NCI-H69 (cell line): ENCODE results near the gene FKBP10.
"Not testable (repeated sequence)": the region's sequence is repeated elsewhere in the genome, so short reads cannot be mapped to it uniquely, and the experiment has no call there.

Source experiments
- DNase-seq: peaks from one replicate; lab custom pipeline; 2025; lab: John Stamatoyannopoulos, UW

The FKBP10 gene

DNA sequence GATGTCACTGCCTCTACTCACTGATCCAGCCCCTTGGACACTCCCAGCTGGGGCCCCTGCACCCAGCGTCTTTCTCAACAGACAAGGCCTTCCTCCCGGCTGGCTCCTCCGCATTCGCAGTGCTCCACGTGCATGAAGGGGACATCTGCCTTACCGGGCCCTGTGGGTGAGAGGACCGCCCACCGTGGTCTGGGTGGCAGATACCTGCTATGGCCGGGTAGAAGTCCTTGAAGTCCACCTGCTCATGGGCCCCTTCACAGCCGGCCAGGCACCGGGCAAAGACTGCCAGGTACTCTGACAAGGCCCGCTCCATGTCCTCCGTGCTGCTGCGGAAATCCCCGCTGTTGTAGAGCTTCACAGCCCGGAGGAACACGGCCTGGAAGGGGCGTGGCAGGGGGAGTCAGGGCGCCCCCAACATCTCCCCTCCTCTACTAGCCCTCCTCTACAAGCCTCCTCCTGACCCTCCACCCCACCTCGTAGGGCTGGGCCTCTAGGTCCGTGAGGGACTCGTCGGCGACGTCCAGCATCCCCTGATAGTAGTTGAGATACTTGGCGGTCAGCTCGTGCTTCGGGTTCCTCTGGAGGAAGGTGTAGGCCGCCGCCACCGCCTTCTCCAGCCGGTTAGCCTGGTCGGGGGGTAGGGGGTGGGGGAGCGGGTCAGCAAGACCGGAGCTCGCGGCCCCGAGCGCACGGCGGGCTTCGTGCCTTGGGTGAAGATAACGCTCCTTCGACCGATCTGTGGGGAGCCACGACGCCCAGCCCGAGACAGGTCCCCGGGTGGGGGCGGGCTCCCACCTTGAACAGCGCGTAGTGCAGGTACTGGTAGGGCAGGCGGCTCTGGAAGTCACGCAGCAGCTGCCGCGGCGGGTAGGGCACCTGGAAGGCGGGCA is 1.9 kb upstream of the FKBP10 start:
- DNase-seq = no peak

DNA sequence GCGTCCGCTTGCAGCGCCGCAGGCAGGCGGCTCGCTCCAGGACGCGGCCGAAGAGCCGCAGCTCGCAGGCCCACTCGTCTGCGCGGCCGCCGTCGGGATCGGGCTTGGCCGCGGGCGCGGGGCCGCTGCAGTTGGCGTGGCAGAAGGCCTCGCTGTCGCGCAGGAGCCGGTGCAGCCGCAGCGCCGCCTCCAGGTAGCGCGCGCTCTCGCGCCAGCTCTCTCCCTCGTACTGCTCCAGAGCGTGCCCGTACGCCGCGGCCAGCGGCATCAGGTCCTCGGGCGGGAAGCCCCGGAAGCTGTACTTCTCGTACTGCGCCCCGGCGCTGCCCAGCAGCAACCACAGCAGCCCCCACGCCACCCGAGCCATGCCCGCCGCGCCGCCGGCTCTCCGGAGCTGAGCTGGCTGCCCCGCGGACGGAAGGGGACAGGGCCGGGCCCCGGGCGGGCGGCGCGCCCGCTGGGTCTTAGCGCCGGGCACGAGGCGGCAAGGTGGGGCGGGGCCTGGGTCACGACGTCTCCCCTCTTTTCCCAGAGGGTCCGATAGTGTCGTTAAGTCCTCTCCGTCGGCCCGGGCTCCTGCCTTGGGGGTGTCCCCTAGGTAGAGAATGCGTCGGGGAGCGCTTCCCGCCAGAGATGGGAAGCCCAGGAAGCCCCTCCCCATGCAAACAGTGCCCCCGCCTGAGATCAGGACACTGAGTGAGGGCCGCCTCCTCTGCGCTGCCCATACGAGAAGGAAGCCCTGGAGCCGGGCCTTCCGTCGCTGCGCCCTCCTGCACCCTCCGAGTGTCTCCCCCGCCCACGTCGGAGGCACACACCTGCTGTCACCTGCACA is 1.0 kb upstream of the FKBP10 start, which contains the start of gene P3H4:
P3H4 (minus strand) TSS at position 401 of the 832 bp plus-strand sequence; CDS start at position 367, 34 bp downstream.
- peak; percentile 89 for DNase-seq

DNA sequence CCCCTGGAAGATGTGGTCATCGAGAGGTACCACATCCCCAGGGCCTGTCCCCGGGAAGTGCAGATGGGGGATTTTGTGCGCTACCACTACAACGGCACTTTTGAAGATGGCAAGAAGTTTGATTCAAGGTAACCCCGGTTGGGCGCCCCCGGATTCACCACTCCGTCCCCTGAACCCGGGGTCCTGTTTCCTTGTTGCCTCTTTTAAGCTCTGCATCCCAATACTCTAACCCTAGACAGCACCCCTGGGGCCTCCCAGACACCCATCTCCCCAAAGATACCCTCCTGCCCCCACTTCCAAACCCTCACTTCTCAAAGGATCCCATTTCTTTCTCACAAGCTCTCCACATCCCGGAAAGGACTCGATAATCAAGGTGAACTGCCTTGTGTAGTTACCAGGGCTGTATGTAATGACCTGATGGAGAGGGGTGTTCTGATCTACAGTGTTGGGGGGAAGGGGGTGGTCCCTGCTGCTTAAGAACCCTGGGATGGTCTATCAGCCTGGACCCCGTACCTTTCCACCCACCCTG is 412 bp downstream of the FKBP10 start:
- peak; percentile 27 for DNase-seq

GRCh38 chr17:41813699-41814124 is 908 bp downstream of the FKBP10 start:
- DNase-seq = no peak

DNA sequence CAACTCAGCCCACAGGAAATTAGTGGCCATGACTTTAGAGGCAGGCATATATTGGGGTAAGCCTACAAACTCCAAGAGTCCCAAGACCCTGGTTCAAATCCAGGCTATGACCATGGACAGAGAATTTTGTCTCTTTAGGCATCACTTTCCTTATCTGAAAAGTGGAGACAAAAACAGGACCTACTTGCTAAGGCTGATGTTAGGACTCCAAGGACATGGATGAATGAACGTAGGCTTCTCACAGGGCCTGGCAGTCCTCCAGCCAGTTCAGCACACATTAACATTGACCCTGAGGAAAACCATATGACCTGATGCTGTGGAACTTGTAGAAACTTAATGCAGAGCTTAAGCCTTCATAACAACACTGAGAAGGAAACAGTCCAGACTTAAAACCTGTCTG is 1.4 kb downstream of the FKBP10 start:
- DNase-seq = no peak

GRCh38 chr17:41816637-41817320 is 4.0 kb downstream of the FKBP10 start:
- DNase-seq = no peak

GRCh38 chr17:41818024-41818423 is 5.2 kb downstream of the FKBP10 start:
- no peak for DNase-seq

DNA sequence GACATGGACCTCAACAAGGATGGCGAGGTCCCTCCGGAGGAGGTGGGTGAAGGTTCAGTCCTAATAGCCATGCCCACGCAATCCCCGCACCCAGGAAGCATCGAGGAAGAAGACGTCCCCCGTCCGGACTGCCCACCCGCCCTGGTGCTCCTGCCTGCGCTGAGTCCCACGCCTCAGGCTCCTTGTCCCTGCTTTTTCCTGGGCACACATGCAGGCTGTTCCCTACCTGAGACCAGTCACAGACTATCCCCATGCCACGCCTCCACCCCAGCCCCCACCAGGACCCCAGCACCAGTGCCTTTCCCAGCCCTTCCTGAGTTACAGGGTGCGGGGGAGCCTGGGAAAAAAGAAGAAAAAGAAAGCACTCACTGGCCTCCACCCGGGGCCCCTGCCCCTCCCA is 9.0 kb downstream of the FKBP10 start:
- no peak for DNase-seq

- DNase-seq = no peak
These were observed 9.7 kb downstream of the FKBP10 start for GRCh38 chr17:41822216-41823140.

DNA sequence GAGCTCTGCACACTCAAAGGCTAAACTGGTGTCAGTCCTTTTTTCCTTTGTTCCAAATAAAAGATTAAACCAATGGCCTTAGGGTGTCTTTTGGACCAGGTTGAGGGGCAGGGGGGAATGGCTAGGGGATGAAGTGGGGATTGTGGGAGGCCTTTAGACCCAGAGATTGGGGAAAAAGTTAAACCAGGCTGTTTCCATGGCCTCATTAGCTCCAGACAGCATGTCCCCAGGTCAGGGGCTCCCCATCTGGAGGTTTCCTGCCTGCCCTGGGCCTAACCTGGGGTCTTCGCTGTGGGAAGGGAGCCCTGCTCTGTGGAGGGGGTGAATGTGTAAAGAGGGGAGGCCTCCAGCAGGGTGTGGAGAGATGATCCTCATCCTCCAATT is 10.3 kb downstream of the FKBP10 start:
- DNase-seq = no peak

DNA sequence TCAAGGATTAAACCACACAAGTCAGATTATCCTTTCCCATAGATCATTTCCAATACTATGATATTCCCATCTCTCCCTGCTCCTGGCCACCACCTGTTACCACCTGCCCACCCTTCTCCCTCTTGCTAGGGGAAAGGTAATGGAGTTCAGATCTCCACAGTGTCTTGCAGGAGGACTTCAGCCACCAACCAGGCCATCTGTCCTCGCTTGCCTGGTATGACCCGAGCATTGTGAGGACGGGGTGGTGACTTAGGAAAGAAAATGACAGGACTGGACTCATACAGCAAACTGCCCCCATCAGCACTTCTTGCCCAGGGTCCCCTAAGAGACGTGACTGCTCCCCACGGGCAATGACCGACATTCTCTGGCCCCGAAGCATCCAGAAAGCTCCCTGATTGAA is 10.8 kb downstream of the FKBP10 start:
- no peak for DNase-seq

- DNase-seq = no peak
These were observed 11.3 kb downstream of the FKBP10 start for GRCh38 chr17:41824086-41824485.

DNA sequence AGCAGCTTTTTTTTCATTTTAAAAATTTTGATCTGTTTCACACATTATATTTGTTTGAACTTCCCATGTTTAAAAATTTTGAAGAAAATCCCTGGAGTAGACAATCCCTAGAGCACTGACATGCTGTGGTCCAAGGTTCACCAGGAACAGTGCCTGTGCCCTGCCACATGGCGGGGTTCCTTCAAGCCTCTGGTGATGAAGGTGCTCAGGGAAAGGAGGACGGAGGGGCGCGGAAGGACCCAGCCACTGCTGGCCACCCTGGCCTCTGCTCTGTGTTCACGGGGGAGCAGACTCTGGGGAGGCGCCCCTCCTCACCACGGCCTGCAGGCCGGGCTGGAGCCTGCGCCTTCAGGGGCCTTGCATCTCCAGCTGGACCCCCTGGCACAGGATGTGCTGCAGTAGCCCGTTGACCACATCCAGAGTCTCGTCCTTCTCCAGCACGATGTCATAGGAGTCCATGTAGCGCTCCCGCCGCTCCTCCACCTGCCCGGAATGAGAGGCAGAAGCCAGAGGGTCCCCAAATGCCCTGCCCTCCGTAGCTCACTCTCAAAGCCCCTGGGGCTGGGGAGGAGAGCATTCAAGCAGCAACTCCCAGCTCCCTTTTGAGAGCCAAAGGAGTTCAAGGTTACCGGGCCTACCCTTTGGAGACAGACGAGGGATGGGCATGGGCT is 12.5 kb downstream of the FKBP10 start:
- no peak for DNase-seq

DNA sequence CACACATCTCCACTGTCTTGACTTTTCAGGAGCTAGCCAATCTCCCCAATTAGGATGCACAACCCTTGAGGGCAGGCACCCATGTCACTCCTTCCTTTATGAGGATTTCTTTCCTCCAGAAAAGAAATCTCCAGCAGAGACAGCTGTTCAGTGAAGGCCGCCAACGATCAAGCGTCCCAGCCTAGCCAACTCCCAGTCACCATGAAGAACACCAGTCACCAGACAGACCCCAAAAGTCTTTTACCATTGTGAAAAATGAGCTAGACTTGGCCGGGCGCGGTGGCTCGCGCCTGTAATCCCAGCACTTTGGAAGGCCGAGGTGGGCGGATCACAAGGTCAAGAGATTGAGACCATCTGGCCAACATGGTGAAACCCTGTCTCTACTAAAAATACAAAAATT is 17.2 kb downstream of the FKBP10 start:
- not testable (repeated sequence) for DNase-seq

DNA sequence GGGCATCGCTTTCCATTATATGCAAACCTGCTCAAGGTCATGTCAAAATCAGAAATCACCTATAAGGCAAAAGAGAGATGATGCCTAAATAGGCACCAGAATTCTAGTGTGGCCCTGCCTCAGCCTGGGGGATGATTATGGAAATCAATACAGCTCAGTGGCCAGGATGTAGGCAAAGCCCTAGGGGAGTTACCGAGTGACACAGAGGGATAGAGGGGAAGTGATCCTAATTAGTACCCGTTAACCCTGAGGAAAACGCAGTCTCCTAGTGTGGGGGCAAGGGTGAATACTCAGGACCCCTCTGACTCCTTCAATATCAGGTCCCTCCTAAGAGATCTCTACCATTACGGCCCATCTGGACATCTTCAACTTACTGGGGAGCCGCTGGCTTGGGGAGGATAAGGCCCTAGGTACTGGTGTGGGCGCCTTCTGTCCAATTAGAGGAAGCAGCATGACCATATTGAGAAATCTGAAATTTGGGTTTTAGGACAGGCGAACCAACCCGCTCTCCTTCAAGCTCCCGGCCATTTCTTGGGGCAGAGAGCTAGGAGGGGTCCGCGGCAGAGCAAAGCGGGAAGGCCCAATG is 22.5 kb downstream of the FKBP10 start:
- peak; percentile 43 for DNase-seq

DNA sequence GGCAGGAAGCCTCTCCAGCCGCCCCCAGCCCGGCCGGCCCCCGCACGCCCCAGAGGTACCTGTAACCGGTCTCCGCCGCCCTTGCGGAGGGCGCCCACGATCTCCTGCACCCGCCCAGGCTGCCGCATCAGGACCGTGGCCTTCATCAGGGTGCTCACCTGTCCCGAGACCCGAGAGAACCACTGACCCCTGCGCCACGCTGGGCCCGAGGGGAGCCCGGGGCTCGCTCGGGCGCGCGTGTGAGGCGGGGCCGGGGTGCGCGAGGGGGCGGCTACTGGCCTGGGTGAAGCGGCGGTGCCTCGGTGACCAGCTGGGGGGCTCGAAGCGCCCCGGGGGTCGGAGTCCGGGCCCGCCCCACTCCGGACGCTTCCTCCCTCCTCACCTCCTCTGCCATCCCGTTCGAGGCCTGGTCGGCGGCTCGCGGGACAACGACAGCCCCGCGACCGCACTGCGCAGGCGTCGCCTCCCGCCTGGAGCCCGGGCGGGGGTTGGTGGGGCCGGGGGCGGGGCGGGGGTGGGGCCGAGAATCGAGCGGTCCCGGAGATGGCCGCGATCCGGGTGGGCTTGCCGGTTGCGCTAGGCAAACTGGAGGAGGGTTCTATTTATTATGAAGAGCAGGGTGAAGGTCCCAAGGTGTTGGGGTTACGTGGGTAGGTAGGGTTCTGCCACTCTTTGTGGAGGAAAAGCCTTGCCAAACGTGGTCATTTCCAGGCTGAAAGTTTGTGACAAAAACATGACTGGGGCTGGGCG is 23.2 kb downstream of the FKBP10 start, which contains the start of gene NT5C3B:
NT5C3B (minus strand) TSS at position 433 of the 750 bp plus-strand sequence; CDS start at position 394, 39 bp downstream.
- DNase-seq = peak; percentile 66

DNA sequence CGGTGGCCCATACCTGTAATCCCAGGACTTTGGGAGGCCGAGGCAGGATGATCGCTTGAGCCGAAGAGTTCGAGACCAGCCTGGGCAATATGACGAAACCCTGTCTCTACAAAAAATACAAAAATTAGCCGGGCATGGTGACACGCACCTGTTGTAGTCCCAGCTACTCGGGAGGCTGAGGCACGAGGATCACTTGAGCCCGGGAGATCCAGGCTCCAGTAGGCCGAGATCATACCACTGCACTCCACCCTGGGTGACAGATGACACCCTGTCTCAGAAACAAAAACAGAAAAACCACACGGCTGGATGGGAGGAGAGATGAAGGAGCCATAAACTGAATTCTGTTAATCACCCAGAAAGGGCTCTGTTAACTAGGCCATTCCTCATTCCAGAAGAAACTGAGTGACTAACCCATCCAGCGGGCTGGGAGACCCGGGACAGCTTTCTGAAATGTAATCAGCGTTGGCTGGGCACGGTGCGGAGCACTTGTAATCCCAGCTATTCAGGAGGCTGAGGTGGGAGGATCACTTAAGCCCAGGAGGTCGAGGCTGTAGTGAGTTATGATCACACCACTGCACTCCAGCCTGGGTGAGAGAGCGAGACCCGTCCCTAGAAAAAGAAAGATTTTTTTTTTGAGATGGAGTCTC is 23.9 kb downstream of the FKBP10 start:
- DNase-seq = no peak

DNA sequence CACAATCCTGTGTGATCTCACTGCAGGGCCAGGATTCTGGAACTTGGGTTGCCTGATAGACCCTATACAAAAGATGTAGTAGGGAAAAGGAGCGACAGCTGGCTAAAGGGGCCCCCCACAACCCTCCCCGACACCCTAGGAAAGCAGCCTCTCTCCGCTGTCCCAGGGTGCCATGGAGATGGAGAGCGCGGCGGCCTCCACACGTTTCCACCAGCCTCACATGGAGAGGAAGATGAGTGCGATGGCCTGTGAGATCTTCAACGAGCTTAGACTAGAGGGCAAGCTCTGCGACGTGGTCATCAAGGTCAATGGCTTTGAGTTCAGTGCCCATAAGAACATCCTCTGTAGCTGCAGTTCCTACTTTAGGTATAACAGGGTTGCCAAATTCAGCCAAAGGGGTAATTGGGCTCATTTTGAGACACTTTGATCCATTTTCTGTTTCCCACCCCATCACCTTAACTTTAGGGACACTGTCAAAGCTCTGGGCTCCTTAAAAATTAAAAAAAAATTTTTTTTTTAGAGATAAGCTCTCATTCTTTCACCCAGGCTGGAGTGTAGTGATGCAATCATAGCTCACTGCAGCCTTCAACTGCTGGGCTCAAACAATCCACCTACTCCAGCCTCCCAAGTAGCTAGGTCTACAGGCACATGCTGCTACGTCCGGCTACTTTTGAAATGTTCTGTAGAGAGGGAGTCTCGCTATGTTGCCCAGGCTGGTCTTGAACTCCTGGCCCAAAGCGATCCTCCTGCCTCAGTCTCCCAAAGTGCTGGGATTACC is 25.1 kb downstream of the FKBP10 start, which contains the start of gene KLHL10:
KLHL10 (plus strand) TSS at position 65 of the 778 bp plus-strand sequence; CDS start at position 173, 108 bp downstream.
- DNase-seq = no peak
